Measurements from ENCODE around the gene ERAS.
"Not testable (repeated sequence)": the region's sequence is repeated elsewhere in the genome, so short reads cannot be mapped to it uniquely, and the experiment has no call there.

ERAS gene

DNA sequence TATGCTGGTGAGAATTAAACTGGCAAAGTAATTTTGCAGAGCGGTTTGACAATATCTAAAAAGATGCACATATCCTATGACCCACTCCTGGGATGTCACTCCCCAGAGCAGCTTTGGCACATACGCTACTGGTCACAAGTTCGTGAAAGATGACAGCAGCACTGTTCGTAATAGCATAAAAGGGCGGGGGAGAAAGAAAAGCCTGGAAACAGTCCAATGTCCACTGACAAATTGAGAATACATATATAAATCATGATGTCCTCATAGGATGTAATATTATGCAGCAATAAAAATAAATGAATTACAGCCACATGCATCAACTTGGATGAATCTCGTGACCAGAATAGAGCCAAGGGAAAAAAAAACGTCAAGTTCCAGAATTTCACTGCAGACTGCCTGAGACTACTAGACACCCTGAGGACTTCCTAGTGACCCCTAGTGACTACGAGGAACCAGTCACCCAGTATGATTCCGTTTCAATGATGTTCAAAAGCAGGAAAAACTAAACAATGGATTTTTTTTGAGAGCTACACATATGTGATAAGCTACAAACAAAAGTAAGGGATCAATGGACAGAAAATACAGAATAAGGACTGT, 7.3 kb downstream of the ERAS start:
- no peak for DNase-seq (ENCODE audit: low read depth in 2 of 2)

DNA sequence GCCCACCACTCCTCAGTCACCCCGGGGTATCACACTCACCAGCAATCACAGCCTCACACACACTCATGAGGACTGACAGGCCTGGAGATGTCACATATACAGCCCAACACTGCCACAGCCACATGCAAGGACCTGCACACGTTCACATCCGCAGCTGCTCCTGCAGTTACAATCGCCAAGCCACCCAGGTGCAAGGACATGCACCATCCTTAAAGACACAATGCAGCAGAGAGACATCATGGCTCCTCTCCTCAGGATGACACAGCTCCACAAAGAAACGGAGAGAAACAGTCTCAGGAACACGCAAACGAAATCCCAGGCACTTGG, 8.0 kb downstream of the ERAS start:
- no peak for DNase-seq (ENCODE audit: low read depth in 2 of 2)

DNA sequence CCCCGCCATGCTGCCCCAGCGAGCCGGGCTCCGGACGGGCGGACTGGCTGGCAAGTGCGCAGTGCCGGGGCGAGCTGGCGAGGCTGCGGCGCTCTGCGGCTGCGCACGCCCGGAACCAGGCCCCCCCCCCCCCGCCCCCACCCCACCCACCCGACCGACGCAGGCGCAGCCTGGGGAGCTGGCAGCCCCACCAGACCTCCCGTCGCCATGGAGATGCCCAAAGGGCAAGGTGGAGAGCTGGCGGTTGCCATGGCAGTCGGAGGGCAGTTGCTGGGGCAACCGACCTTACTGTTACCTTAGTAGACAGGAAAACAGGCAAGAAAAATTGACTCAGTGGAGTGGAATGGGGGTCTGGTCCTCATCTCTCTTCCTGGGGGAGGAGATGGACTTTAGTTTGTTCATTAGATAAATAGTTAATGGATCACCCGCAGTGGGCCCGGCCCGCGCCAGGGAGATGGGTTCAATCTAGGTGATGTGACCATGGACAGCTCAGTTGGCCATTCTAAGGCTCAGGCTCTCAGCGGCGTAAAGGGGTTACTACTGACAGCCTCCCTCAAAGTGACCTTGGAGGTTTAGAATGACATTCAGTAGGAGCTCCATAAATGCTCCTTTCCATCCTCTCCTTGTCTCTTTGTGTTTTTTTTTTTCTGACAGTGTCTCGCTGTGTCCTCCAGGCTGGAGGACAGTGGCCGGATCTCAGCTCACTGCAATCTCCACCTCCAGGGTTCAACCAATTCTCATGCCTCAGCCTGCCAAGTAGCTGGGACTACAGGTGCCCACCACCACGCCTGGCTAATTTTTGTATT, 9.4 kb downstream of the ERAS start, which contains the start of gene PCSK1N:
Gene PCSK1N, minus strand, starts transcription at position 87 of the 806 bp plus-strand sequence. Its CDS starts 78 bp downstream, at position 9.
- DNase-seq (ENCODE audit: low read depth in 2 of 2) = peak in 1 of 2 donors; percentile 3

DNA sequence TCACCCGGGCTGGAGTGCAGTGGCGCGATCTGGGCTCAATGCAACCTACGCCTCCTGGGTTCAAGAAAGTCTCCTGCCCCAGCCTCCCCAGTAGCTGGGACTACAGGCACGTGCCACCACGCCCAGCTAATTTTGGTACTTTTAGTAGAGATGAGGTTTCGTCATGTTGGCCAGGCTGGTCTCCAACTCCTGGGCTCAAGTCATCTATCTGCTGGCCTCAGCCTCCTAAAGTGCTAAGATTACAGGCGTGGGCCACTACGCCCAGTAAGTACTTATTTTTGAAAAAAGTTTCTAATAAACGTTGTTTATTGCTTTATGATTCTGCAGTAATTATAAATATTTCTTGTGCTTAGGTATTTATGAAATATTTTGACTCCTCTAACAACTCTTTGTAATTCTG, 13.4 kb downstream of the ERAS start:
- no peak for DNase-seq (ENCODE audit: low read depth in 2 of 2)

DNA sequence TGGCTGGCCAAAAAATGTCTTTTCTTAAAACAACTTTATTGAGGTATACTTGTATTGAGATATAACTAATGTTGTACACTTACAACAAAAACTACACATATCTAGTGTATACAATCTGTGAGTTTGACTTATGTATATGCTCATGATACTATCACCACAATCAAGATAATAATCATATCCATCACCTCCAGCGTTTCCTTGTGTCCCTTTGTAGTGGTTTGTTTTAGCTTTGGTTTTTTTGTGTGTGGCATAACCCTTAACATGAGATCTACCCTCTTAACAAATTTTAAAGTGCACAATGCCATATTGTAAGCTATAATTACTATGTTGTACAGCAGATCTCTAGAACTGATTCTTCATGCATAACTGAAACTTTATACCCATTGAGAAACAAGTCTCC, 22.5 kb downstream of the ERAS start:
- DNase-seq (ENCODE audit: low read depth in 2 of 2) = no peak

DNA sequence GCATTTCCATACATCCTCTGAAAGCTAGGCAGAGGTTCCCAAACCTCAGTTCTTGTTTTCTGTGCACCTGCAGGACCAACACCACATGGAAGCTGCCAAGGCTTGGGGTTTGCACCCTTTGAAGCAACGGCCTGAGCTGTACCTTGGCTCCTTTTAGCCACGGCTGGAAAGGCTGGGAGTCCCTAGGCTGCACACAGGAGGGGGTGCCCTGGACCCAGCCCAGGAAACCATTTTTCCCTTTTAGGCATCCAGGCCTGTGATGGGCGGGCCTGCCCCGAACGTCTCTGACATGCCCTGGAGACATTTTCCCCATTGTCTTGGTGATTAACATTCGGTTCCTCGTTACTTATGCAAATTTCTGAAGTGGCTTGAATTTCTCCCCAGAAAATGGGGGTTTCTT, 26.5 kb downstream of the ERAS start:
- DNase-seq (ENCODE audit: low read depth in 2 of 2) = no peak

DNA sequence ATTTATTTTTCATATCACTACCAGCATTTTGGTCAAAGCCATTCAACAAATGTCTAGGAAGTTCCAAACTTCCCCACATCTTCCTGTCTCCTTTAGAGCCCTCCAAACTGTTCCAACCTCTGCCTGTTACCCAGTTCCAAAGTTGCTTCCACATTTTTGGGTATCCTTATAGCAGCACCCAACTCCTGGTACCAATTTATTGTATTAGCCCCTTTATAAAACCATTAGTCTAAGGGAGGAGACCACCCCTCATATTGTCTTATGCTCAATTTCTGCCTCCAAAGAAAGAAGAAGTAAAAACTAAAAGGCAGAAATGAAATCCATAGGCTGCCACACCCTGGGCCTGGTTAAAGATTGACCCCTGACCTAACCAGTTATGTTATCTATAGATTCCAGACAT, 27.2 kb downstream of the ERAS start:
- DNase-seq (ENCODE audit: low read depth in 2 of 2) = not testable (repeated sequence)

DNA sequence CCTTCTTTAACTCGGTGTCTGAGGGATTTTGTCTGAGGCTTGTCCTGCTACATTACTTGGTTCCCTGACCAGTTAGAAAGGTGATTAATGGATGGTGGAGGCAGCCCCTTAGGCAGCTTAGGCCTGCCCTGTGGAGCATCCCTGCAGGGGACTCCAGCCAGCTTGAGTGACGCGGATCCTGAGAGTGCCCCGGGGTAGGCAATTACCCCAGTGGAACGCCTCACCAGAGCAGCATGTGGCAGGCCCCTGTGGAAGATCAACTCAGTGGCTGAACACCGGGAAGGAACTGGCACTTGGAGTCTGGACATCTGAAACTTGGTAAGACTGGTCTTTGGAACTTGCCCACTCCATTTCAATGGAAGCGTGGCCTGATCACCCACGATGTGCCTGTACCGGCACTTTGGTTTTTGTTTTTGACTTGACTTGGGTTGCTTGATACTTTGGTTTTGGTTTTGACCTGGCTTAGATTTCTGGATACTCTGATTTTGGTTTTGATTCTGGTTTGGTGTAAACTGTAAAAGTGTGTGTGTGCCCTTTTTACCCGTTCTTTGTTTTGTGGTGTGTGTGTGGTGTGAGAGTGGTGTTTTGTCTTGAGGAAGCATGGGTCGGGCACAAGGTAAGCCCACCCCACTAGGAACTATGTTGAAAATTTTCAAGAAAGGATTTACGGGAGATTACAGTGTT, 27.9 kb downstream of the ERAS start:
- not testable (repeated sequence) for DNase-seq (ENCODE audit: low read depth in 2 of 2)

DNA sequence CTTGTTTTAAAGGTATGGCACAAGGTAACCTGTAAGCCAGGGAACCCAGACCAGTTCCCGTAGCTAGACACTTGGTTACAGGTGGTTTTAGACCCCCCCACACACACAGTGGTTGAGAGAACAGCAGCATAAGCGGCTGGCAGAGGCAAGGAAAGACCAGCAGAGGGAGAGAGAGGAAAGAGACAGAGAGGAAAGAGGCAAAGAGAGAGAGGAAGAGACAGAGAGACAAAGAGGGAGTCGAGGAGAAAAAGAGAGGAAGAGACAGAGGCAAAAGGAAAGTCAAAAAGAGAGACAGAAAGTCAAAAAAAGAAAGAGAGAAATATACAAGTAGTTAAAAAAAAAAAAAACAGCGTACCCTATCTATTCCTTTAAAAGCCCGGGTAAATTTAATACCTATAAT, 28.6 kb downstream of the ERAS start:
- no peak for DNase-seq (ENCODE audit: low read depth in 2 of 2)

DNA sequence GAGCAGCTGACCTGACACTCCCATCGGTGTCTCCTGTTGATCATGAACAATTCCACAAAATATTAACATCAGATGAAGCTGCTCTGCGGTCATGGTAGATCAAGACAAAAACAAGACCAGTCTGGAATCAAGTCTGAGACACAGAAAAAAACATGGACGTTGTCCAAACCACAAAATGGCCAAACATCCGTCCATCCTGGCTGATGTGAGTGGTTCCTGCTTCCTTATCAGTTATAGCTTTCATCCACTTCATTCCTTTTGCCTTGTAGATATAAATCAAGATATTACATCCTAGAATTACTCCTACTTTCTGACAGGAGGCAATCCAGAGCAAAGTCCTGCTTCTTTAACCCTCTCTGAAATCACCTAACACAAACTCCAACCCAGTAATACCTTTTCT, 37.9 kb downstream of the ERAS start:
- DNase-seq (ENCODE audit: low read depth in 2 of 2) = no peak

DNA sequence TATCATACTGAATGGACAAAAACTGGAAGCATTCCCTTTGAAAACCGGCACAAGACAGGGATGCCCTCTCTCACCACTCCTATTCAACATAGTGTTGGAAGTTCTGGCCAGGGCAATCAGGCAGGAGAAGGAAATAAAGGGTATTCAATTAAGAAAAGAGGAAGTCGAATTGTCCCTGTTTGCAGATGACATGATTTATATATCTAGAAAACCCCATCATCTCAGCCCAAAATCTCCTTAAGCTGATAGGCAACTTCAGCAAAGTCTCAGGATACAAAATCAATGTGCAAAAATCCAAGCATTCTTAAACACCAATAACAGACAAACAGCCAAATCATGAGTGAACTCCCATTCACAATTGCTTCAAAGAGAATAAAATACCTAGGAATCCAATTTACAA, 45.7 kb downstream of the ERAS start:
- DNase-seq (ENCODE audit: low read depth in 2 of 2) = not testable (repeated sequence)

DNA sequence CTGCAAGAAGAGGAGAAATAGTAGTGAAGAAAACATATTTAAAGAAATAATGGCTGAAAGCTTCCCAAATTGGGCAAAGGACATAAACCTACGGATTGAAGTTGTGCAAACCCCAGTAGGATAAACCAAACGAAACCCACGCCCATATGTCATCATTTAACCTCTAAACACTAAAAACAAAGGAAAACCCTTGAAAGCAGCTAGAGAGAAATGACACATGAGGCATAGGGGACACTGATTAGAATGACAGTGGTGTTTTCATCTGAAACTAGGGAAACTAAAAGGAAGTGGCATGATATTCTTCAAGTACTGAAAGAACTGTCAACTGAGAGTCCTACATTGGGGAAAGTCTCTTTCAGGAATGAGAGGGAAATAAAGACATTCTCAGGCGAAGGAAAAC, 50.6 kb downstream of the ERAS start:
- not testable (repeated sequence) for DNase-seq (ENCODE audit: low read depth in 2 of 2)

Data from stimulated activated CD8-positive, alpha-beta memory T cell treated with anti-CD3 and anti-CD28 coated beads, Interleukin-15, amount 100 ng/mL, for 4 hours (primary cell).